ENCODE measurements around the gene RALGAPB. TPM values are rescaled to one million over a fixed set of nuclear protein-coding genes. Genes with fewer than 3 reads are reported as not detected.

The RALGAPB gene
- total and polyA plus RNA-seq, 2 of the 13 experiments (the other 11 are each of a cell fraction or from before 2014, with no cell fraction given) = 17.6 to 30.6 TPM

DNA sequence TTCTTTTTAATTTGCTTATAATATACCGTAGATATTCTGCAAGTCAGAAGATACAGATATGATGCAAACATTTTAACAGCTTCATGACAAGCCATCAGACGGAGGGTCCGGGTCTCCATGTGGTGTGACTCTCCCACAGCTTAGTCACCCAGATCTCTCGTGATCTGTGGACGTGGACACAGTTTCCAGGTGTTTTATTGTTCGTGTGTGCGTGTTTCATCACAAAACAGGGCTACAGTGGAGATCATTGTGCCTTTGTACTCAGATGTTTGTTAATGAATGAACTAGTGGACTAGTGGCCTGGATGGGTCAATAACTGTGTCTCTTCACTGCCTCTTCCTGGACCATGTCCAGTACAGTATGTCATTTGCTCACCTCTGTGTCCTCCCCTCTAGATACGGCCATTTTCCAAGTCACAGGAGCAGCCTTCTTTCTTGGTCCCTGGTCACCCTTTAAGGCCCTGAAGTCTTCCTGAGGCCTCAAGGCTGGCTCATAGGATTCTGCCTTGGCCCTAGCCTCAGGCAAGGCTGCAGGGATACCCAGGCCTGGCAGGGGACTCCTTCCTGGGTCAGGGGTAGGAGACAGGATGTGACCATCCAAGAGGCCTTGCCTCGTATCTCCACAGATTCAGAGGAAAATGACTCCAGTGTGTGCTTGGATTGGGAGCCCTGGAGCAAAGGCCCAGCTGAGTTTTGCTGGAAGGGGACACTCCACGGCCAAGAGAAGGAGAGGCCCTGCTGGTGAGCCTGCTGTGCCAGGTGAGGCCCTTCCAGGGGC, 112.9 kb downstream of the RALGAPB start (continued):
- TF ChIP-seq, protein P1, sequence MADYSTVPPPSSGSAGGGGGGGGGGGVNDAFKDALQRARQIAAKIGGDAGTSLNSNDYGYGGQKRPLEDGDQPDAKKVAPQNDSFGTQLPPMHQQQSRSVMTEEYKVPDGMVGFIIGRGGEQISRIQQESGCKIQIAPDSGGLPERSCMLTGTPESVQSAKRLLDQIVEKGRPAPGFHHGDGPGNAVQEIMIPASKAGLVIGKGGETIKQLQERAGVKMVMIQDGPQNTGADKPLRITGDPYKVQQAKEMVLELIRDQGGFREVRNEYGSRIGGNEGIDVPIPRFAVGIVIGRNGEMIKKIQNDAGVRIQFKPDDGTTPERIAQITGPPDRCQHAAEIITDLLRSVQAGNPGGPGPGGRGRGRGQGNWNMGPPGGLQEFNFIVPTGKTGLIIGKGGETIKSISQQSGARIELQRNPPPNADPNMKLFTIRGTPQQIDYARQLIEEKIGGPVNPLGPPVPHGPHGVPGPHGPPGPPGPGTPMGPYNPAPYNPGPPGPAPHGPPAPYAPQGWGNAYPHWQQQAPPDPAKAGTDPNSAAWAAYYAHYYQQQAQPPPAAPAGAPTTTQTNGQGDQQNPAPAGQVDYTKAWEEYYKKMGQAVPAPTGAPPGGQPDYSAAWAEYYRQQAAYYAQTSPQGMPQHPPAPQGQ (CRISPR knock-in tag; IDR thresholded peaks at IDR 0.05; ENCODE audit: borderline replicate concordance) = peak; percentile 92; the same call in 1 of the 2 replicates
- TF ChIP-seq TAF1 (CRISPR knock-in tag; IDR thresholded peaks at IDR 0.05) = peak; percentile 51
- TF ChIP-seq ONECUT2 (CRISPR knock-in tag; IDR thresholded peaks at IDR 0.05) = peak; percentile 90
- TF ChIP-seq ZFP36L2 (CRISPR knock-in tag; IDR thresholded peaks at IDR 0.05) = no peak
- peak; percentile 90; the same call in 1 of the 2 replicates for TF ChIP-seq SETDB1 (CRISPR knock-in tag; IDR thresholded peaks at IDR 0.05; ENCODE audit: borderline replicate concordance)
- TF ChIP-seq ZNF749 (CRISPR knock-in tag; IDR thresholded peaks at IDR 0.05; ENCODE audit: borderline replicate concordance) = no peak
- TF ChIP-seq ZSCAN21 (CRISPR knock-in tag; IDR thresholded peaks at IDR 0.05; ENCODE audit: borderline replicate concordance) = 0 out of 2 replicates have a peak, but pooled peaks have one; percentile 21
- 0 out of 2 replicates have a peak, but pooled peaks have one; percentile 33 for TF ChIP-seq SIX1 (CRISPR knock-in tag; IDR thresholded peaks at IDR 0.05; ENCODE audit: borderline replicate concordance)
- TF ChIP-seq TP53 (CRISPR knock-in tag; conservative IDR thresholded peaks at IDR 0.05) = 0 out of 2 replicates have a peak, but pooled peaks have one; percentile 23
- TF ChIP-seq, protein P2, sequence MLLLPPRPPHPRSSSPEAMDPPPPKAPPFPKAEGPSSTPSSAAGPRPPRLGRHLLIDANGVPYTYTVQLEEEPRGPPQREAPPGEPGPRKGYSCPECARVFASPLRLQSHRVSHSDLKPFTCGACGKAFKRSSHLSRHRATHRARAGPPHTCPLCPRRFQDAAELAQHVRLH (CRISPR knock-in tag; IDR thresholded peaks at IDR 0.05; ENCODE audit: borderline replicate concordance, low read depth) = peak; percentile 47; the same call in 1 of the 2 replicates
- TF ChIP-seq, protein P3, sequence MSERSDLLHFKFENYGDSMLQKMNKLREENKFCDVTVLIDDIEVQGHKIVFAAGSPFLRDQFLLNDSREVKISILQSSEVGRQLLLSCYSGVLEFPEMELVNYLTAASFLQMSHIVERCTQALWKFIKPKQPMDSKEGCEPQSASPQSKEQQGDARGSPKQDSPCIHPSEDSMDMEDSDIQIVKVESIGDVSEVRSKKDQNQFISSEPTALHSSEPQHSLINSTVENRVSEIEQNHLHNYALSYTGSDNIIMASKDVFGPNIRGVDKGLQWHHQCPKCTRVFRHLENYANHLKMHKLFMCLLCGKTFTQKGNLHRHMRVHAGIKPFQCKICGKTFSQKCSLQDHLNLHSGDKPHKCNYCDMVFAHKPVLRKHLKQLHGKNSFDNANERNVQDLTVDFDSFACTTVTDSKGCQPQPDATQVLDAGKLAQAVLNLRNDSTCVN (CRISPR knock-in tag; IDR thresholded peaks at IDR 0.05; ENCODE audit: borderline replicate concordance) = no peak
- TF ChIP-seq, protein P4, sequence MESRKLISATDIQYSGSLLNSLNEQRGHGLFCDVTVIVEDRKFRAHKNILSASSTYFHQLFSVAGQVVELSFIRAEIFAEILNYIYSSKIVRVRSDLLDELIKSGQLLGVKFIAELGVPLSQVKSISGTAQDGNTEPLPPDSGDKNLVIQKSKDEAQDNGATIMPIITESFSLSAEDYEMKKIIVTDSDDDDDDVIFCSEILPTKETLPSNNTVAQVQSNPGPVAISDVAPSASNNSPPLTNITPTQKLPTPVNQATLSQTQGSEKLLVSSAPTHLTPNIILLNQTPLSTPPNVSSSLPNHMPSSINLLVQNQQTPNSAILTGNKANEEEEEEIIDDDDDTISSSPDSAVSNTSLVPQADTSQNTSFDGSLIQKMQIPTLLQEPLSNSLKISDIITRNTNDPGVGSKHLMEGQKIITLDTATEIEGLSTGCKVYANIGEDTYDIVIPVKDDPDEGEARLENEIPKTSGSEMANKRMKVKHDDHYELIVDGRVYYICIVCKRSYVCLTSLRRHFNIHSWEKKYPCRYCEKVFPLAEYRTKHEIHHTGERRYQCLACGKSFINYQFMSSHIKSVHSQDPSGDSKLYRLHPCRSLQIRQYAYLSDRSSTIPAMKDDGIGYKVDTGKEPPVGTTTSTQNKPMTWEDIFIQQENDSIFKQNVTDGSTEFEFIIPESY (CRISPR knock-in tag; IDR thresholded peaks at IDR 0.05) = peak; percentile 51
- peak; percentile 92 for TF ChIP-seq HMG20A (CRISPR knock-in tag; IDR thresholded peaks at IDR 0.05; ENCODE audit: borderline replicate concordance)
- TF ChIP-seq HDAC2 (CRISPR knock-in tag; IDR thresholded peaks at IDR 0.05) = peak; percentile 94
- TF ChIP-seq NKX3-1 (CRISPR knock-in tag; IDR thresholded peaks at IDR 0.05) = no peak
- no peak for TF ChIP-seq KDM3A (CRISPR knock-in tag; IDR thresholded peaks at IDR 0.05; ENCODE audit: low read depth)
- TF ChIP-seq ZSCAN9 (CRISPR knock-in tag; IDR thresholded peaks at IDR 0.05; ENCODE audit: borderline replicate concordance) = peak; percentile 85; the same call in 1 of the 2 replicates
- TF ChIP-seq, protein P5, sequence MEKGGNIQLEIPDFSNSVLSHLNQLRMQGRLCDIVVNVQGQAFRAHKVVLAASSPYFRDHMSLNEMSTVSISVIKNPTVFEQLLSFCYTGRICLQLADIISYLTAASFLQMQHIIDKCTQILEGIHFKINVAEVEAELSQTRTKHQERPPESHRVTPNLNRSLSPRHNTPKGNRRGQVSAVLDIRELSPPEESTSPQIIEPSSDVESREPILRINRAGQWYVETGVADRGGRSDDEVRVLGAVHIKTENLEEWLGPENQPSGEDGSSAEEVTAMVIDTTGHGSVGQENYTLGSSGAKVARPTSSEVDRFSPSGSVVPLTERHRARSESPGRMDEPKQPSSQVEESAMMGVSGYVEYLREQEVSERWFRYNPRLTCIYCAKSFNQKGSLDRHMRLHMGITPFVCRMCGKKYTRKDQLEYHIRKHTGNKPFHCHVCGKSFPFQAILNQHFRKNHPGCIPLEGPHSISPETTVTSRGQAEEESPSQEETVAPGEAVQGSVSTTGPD (CRISPR knock-in tag; IDR thresholded peaks at IDR 0.05) = no peak
- no peak for TF ChIP-seq ZNF20 (CRISPR knock-in tag; IDR thresholded peaks at IDR 0.05)
- TF ChIP-seq MAFG (CRISPR knock-in tag; IDR thresholded peaks at IDR 0.05) = no peak
- TF ChIP-seq FOXA1 (IDR thresholded peaks at IDR 0.05) = no peak
- TF ChIP-seq FOXA1 (CRISPR knock-in tag; IDR thresholded peaks at IDR 0.05) = peak; percentile 84
- TF ChIP-seq, protein P6, sequence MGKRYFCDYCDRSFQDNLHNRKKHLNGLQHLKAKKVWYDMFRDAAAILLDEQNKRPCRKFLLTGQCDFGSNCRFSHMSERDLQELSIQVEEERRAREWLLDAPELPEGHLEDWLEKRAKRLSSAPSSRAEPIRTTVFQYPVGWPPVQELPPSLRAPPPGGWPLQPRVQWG (CRISPR knock-in tag; IDR thresholded peaks at IDR 0.05; ENCODE audit: borderline replicate concordance, low read depth) = no peak
